Natural killer cell treated with Interleukin-12 subunit alpha and Interleukin-12 subunit beta and Interleukin-15 and Interleukin-18, amount 100 ng/mL, for 72 hours (primary cell): ENCODE results near the gene LRP1B. TPM values are rescaled to one million over a fixed set of nuclear protein-coding genes. Genes with fewer than 3 reads are reported as not detected.
"Not testable (repeated sequence)": the region's sequence is repeated elsewhere in the genome, so short reads cannot be mapped to it uniquely, and the experiment has no call there.

Experiments
- ATAC-seq, 2 donors: fragments of 150-1000 bp; cut with Tn5 transposase in 1 of 2; sonication (Bioruptor Pico), chemical (Tn5 transposase) in 1 of 2; 2 replicates each; pipeline ENCODE4 v1.10.0; 2021
- DNase-seq: peaks from one replicate; pipeline ENCODE4 v3.0.0; 2022; ENCODE audit warnings: low spot score
- H3K27ac Mint-ChIP-seq, 2 donors: 1 replicate in 1 of 2; 2 replicates in 1 of 2; pipeline ENCODE4 v1.8.0; 2022; ENCODE audit warnings: mixed read lengths in 2 of 2, mild to moderate bottlenecking in 1 of 2, moderate library complexity in 1 of 2
- H3K27me3 Mint-ChIP-seq, 2 donors: 1 replicate in 1 of 2; 2 replicates in 1 of 2; pipeline ENCODE4 v1.8.0; 2022; ENCODE audit warnings: mixed read lengths in 2 of 2
- H3K36me3 Mint-ChIP-seq: one replicate; pipeline ENCODE4 v1.8.0; 2022; ENCODE audit warnings: mixed read lengths
- H3K4me1 Mint-ChIP-seq, 2 donors: 1 replicate in 1 of 2; 2 replicates in 1 of 2; pipeline ENCODE4 v1.8.0; 2022; ENCODE audit warnings: low read depth in 2 of 2, mixed read lengths in 2 of 2, mild to moderate bottlenecking in 1 of 2
- H3K4me3 Mint-ChIP-seq: one replicate; pipeline ENCODE4 v1.8.0; 2022; ENCODE audit warnings: mixed read lengths
- H3K9me3 Mint-ChIP-seq: 2 replicates; pipeline ENCODE4 v1.8.0; 2022; ENCODE audit warnings: mixed read lengths
- total RNA-seq, 2 donors: library from RNA; stranded (reverse); gene quantifications; one replicate each; pipeline ENCODE4 v1.2.3, GENCODE V29; 2022

The LRP1B gene
- total RNA-seq, 2 donors from 2014 or later: not detected

DNA sequence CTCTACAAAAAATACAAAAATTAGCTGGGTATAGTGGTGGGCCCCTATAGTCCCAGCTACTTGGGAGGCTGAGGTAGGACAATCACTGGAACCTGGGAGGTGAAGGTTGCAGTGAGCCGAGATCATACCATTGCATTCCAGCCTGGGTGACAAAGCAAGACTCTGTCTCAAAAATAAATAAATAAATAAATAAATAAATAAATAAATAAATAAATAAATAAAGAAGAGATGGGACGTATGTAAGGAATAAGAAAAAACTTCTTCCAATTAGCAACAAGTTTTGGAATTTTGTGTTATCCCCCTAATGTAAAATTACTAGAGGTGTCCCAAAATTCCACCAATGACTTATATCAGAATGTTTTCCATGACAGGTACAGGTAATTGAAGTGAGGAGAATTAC lies 961.7 kb downstream of the LRP1B start:
- not testable (repeated sequence) for H3K4me1 Mint-ChIP-seq, H3K27ac Mint-ChIP-seq, H3K27me3 Mint-ChIP-seq, H3K4me3 Mint-ChIP-seq, DNase-seq, H3K36me3 Mint-ChIP-seq, ATAC-seq
- peaks cover 17% of the 10 kb centered on the region for H3K9me3 Mint-ChIP-seq

- ATAC-seq: no peak
- Mint-ChIP-seq H3K27ac (no peak overlapping the region), H3K27me3 (no peaks in the 10 kb centered on the region), H3K4me3 (no peak overlapping the region), H3K9me3 (peaks cover 10% of the 10 kb centered on the region), H3K36me3 (no peaks in the 10 kb centered on the region), H3K4me1 (no peaks in the 10 kb centered on the region)
- DNase-seq: no peak
Observed at GRCh38 chr2:141162314-141162713, 968.5 kb downstream of the LRP1B start.

- Mint-ChIP-seq H3K36me3 (peaks cover 6% of the 10 kb centered on the region), H3K27me3 (no peaks in the 10 kb centered on the region), H3K27ac (no peak overlapping the region), H3K4me3 (no peak overlapping the region), H3K4me1 (no peaks in the 10 kb centered on the region), H3K9me3 (peaks cover 2% of the 10 kb centered on the region)
- ATAC-seq (no peak), DNase-seq (no peak)
Observed at GRCh38 chr2:141151611-141152286, 979.1 kb downstream of the LRP1B start.

- Mint-ChIP-seq H3K4me3 (no peak overlapping the region), H3K4me1 (no peaks in the 10 kb centered on the region), H3K27ac (no peak overlapping the region), H3K9me3 (no peaks in the 10 kb centered on the region), H3K36me3 (no peaks in the 10 kb centered on the region), H3K27me3 (no peaks in the 10 kb centered on the region)
- DNase-seq (no peak), ATAC-seq (no peak)
Observed at GRCh38 chr2:141142025-141142424, 988.8 kb downstream of the LRP1B start.

- ATAC-seq: no peak
- Mint-ChIP-seq H3K4me3 (no peak overlapping the region), H3K9me3 (peaks cover 15% of the 10 kb centered on the region), H3K36me3 (no peaks in the 10 kb centered on the region), H3K27ac (no peak overlapping the region), H3K4me1 (no peaks in the 10 kb centered on the region), H3K27me3 (no peaks in the 10 kb centered on the region)
- DNase-seq: no peak
Observed at GRCh38 chr2:141137122-141137693, 993.6 kb downstream of the LRP1B start.

DNA sequence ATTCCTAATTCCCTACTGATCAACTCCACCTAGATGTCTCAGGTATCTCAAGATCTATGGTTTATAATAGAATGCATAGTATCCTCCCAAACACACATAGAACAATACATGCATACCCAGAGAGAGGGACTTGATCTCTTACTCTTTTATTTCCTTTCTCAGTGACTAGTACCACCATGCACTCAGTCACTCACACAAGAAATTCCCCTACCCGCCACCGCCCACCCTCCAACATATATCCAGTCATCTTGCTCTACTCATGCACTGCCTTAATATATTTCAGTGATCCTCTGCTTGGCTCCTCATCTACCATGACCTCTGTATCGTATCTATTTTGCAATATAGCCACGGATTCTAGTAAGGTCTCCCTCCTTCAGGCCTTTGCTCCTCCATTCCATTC lies 996.9 kb downstream of the LRP1B start:
- Mint-ChIP-seq H3K27ac (no peak overlapping the region), H3K27me3 (no peaks in the 10 kb centered on the region), H3K36me3 (no peaks in the 10 kb centered on the region), H3K9me3 (peaks cover 18% of the 10 kb centered on the region), H3K4me1 (no peaks in the 10 kb centered on the region), H3K4me3 (no peak overlapping the region)
- ATAC-seq: no peak
- DNase-seq: no peak

DNA sequence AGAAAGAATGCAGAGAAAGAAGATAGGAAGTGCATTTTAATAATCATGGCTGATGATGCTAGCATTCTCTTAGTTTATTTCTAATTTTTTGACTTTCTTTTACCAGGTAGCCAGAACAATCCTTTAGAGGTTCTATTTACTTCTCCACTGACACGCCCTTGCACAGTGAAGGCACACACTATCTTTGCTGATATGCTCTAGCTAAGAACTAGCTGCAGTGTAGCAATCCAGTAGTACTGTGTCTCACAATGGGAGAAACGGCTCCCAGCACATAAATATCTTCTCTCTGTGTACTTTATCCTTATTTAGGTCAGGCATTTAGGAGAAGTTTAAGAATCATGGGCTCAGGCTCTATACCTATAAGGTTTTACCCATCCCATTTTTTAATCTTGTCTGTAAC lies 1005.4 kb downstream of the LRP1B start:
- DNase-seq (no peak), ATAC-seq (no peak)
- Mint-ChIP-seq H3K9me3 (peaks cover 15% of the 10 kb centered on the region), H3K27me3 (no peaks in the 10 kb centered on the region), H3K4me1 (no peaks in the 10 kb centered on the region), H3K36me3 (peaks cover 10% of the 10 kb centered on the region), H3K4me3 (no peak overlapping the region), H3K27ac (no peak overlapping the region)

- Mint-ChIP-seq H3K4me1 (no peaks in the 10 kb centered on the region), H3K9me3 (no peaks in the 10 kb centered on the region), H3K27me3 (no peaks in the 10 kb centered on the region), H3K27ac (no peak overlapping the region), H3K36me3 (peaks cover 6% of the 10 kb centered on the region), H3K4me3 (no peak overlapping the region)
- ATAC-seq (no peak), DNase-seq (no peak)
Observed at GRCh38 chr2:141118836-141119235, 1012.0 kb downstream of the LRP1B start.

- DNase-seq (no peak), ATAC-seq (no peak)
- Mint-ChIP-seq H3K9me3 (peaks cover 7% of the 10 kb centered on the region), H3K27me3 (no peaks in the 10 kb centered on the region), H3K4me1 (no peaks in the 10 kb centered on the region), H3K4me3 (no peak overlapping the region), H3K27ac (no peak overlapping the region), H3K36me3 (no peaks in the 10 kb centered on the region)
Observed at GRCh38 chr2:141113301-141113700, 1017.5 kb downstream of the LRP1B start.

DNA sequence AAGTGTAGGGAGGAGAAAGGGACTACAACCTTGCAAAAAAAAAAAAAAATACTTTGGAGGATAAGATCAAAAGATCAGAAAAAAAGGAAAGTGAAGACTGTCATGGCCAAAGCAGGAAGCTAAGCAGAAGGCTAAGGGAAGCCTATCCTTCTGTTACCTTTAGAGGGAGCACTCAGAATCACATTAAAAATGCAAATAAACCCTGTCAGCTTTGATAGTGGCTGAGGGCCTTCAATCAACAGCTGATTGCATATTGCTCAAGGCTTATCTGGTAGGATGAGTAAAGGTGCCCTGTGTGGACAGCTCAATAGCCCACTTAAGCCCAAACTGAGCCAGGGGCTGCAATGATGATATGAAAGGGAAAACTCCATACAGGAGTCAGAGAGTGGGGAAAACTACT lies 1021.2 kb downstream of the LRP1B start:
- DNase-seq: no peak
- H3K36me3 Mint-ChIP-seq: no peaks in the 10 kb centered on the region
- peaks cover 7% of the 10 kb centered on the region for H3K9me3 Mint-ChIP-seq
- no peaks in the 10 kb centered on the region for H3K27me3 Mint-ChIP-seq
- ATAC-seq: no peak
- no peak overlapping the region for H3K4me3 Mint-ChIP-seq
- H3K27ac Mint-ChIP-seq: no peak overlapping the region
- no peaks in the 10 kb centered on the region for H3K4me1 Mint-ChIP-seq

DNA sequence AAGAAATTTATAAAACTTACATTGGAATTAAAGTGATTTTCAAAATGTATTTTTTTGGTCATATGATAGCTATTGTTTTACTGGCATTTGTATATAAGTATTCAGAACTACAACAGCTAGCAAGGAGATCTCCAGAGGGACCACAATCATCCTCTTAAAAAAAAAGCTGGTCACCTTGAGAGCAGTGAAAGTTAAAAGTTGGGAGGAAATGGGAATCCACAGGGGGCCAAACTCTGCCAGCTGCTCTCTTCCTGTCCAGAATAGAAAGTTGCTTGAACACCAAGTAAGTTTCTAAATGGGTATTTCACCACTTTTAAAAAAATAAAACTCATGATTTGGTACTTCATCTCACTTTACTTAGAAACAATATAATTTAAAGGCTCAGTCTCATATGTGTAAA lies 1025.1 kb downstream of the LRP1B start:
- H3K27ac Mint-ChIP-seq: no peak overlapping the region
- H3K27me3 Mint-ChIP-seq: no peaks in the 10 kb centered on the region
- peaks cover 7% of the 10 kb centered on the region for H3K9me3 Mint-ChIP-seq

DNA sequence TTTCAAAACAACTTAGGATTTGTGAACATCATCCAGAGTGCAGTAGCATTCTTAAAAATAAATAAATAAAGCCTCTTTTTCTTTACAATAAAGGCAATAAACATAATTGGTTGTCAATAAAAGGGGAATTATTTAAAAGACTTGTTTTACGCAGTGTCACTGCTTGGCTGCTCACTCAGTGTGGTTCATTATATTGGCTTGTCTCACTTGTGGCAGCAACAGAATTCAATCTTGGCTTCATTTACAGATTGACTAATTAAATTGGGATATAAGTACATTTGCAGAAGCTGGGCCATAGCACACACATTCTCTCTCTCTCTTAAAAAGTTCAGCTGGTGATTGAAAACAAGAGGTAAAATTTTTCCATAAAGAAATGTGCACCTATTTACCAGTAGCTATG lies 1027.6 kb downstream of the LRP1B start:
- H3K4me3 Mint-ChIP-seq: no peak overlapping the region
- peaks cover 5% of the 10 kb centered on the region for H3K9me3 Mint-ChIP-seq
- H3K27ac Mint-ChIP-seq: no peak overlapping the region
- no peaks in the 10 kb centered on the region for H3K4me1 Mint-ChIP-seq
- H3K27me3 Mint-ChIP-seq: no peaks in the 10 kb centered on the region
- H3K36me3 Mint-ChIP-seq: no peaks in the 10 kb centered on the region
- DNase-seq (no peak), ATAC-seq (no peak)

More for the DNA sequence above, 1025.1 kb downstream of the LRP1B start:
- Mint-ChIP-seq H3K4me1 (no peaks in the 10 kb centered on the region), H3K36me3 (no peaks in the 10 kb centered on the region), H3K4me3 (no peak overlapping the region)
- DNase-seq: no peak
- no peak for ATAC-seq

DNA sequence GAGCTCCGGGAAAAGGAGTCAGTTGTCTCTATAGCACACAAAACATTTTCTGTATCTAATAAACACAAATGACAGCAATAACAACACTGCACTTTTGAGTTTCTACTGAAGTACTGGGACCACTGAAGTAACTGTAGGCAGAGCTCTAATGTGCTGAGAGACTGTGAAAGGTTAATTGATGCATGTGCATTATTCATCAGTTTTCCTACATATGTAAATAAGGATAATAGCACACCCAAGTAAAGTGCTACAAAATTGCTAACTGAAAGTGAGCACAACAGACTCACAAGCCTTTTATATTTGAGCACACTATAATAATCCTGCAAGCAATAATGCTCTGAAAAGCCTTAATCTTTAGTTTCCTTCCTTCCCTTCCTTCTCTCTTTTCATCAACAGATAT lies 1051.6 kb downstream of the LRP1B start:
- Mint-ChIP-seq H3K27ac (no peak overlapping the region), H3K9me3 (peaks cover 9% of the 10 kb centered on the region), H3K27me3 (no peaks in the 10 kb centered on the region), H3K4me1 (no peaks in the 10 kb centered on the region), H3K36me3 (no peaks in the 10 kb centered on the region), H3K4me3 (no peak overlapping the region)
- ATAC-seq (no peak), DNase-seq (no peak)

DNA sequence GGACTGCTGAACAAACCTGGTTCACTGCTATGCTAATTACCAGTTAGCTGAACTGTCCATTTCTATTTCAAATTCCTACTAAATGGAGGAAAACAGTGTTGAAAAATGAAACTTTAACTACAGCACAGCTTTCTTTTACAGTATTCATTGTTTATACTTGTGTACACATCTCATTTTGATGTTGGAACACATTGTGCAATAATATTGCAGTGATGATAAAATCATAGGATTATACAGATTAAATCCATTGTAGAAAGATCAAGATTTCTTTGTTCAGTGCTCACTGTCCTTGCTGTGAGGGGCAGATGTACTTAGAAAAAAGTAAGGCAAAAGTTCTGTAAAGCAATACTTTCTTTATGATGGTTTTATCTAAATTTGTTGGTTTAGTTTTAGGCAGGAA lies 1055.1 kb downstream of the LRP1B start:
- Mint-ChIP-seq H3K4me3 (no peak overlapping the region), H3K36me3 (no peaks in the 10 kb centered on the region), H3K9me3 (peaks cover 6% of the 10 kb centered on the region), H3K27me3 (no peaks in the 10 kb centered on the region), H3K4me1 (no peaks in the 10 kb centered on the region), H3K27ac (no peak overlapping the region)
- DNase-seq: no peak
- ATAC-seq: no peak
